HCT116 (cell line): ENCODE results near the gene NXN. TPM values are rescaled to one million over a fixed set of nuclear protein-coding genes. Genes with fewer than 3 reads are reported as not detected.

Experiments
- ATAC-seq: fragments of 200-7000 bp; cut with Tn5 transposase; 2 replicates; pipeline ENCODE4 v1.9.1; 2020; ENCODE audit warnings: mild to moderate bottlenecking, moderate library complexity
- BruUV-seq: library from RNA; stranded (reverse); fragments of 400-500 nt; replicated peaks from 2 replicates; lab custom pipeline; 2021; lab: Mats Ljungman, UMichigan
- CTCF ChIA-PET: fragments of 300-600 bp; sonication (Branson Sonifier 250); formaldehyde crosslinking; loops from one replicate; lab custom pipeline; 2021; ENCODE audit warnings: antibody characterized with exemption; lab: Charles Lee
- POLR2A ChIA-PET: fragments of 300-600, 350-600 bp; sonication (Branson Sonifier 250); formaldehyde crosslinking; loops from one replicate; lab custom pipeline; 2021; ENCODE audit warnings: antibody characterized with exemption; lab: Charles Lee
- RAD21 ChIA-PET, 2 experiments: fragments of 300-600 bp; sonication (Branson Sonifier 250); formaldehyde crosslinking; loops; one replicate each; lab custom pipeline; 2023; ENCODE audit warnings: low total read pairs in 2 of 2; ENCODE audit not compliant: uncharacterized antibody in 2 of 2, unreplicated experiment in 2 of 2, low non-redundant PET in 1 of 2; lab: Charles Lee
- DNase-seq: peaks from one replicate; pipeline ENCODE4 v3.0.0-alpha.2; 2010; ENCODE audit warnings: low read depth, low spot score
- H2AFZ ChIP-seq: fragments of 200-600 bp; shearing (Covaris generic), sonication (generic); 2 replicates; pipeline ENCODE4 v1.6.1; 2017; ENCODE audit warnings: low read depth, mixed run types, mixed read lengths, antibody characterized with exemption, low read length; ENCODE audit not compliant: poor library complexity, severe bottlenecking
- H3K27ac ChIP-seq: 2 replicates; pipeline ENCODE4 v1.5.1; 2012; ENCODE audit warnings: low read depth, low read length
- H3K27me3 ChIP-seq: fragments of 200-600 bp; sonication (generic); 2 replicates; pipeline ENCODE4 v1.6.1; 2016; ENCODE audit warnings: mixed run types, low read length, mixed read lengths; ENCODE audit not compliant: insufficient read depth
- H3K36me3 ChIP-seq, 2 experiments: fragments of 200-500 bp in 1 of 2; fragments of 200-600 bp in 1 of 2; sonication (Bioruptor generic) in 1 of 2; sonication (generic) in 1 of 2; 2 replicates each; pipeline versions ENCODE4 v1.5.1 to v1.6.1; 2014 to 2016; ENCODE audit warnings: low read length in 2 of 2, inconsistent platforms in 1 of 2, mixed read lengths in 1 of 2, mixed run types in 1 of 2; ENCODE audit not compliant: insufficient read depth in 2 of 2, control insufficient read depth in 1 of 2
- H3K4me1 ChIP-seq, 2 experiments: fragments of 200-600 bp in 1 of 2; sonication (generic) in 1 of 2; 2 replicates each; pipeline versions ENCODE4 v1.5.1 to v1.6.1; 2012 to 2017; ENCODE audit warnings: low read length in 2 of 2, inconsistent platforms in 1 of 2, mild to moderate bottlenecking in 1 of 2, mixed read lengths in 1 of 2, mixed run types in 1 of 2, moderate library complexity in 1 of 2; ENCODE audit not compliant: insufficient read depth in 2 of 2, control insufficient read depth in 1 of 2
- H3K4me2 ChIP-seq: fragments of 200-600 bp; sonication (generic); 2 replicates; pipeline ENCODE4 v1.6.1; 2017; ENCODE audit warnings: mixed run types, low read length, mixed read lengths
- H3K4me3 ChIP-seq, 2 experiments: fragments of 200-600 bp in 1 of 2; sonication (generic) in 1 of 2; replicated peaks in 1 of 2; 2 replicates each; pipeline ENCODE4 v1.5.1; 2011 to 2016; ENCODE audit warnings: low read length in 2 of 2, control low read depth in 1 of 2, low read depth in 1 of 2, mild to moderate bottlenecking in 1 of 2, mixed read lengths in 1 of 2, mixed run types in 1 of 2
- H3K79me2 ChIP-seq: fragments of 200-600 bp; sonication (generic); 2 replicates; pipeline ENCODE4 v1.6.1; 2017; ENCODE audit warnings: mild to moderate bottlenecking, mixed run types, low read length, moderate library complexity, mixed read lengths; ENCODE audit not compliant: insufficient read depth
- H3K9ac ChIP-seq: fragments of 200-600 bp; sonication (generic); 2 replicates; pipeline ENCODE4 v1.6.1; 2016; ENCODE audit warnings: low read length, mixed read lengths
- H3K9me2 ChIP-seq: fragments of 200-600 bp; sonication (generic), shearing (Covaris generic); 2 replicates; pipeline ENCODE4 v1.6.1; 2017; ENCODE audit warnings: mixed run types, mild to moderate bottlenecking, moderate library complexity; ENCODE audit not compliant: insufficient read depth
- H3K9me3 ChIP-seq, 2 experiments: fragments of 200-500 bp in 1 of 2; fragments of 200-600 bp in 1 of 2; sonication (Bioruptor generic) in 1 of 2; sonication (generic) in 1 of 2; 2 replicates each; pipeline ENCODE4 v1.6.1; 2014 to 2017; ENCODE audit warnings: low read length in 2 of 2, mixed read lengths in 2 of 2, inconsistent platforms in 1 of 2, low read depth in 1 of 2, mild to moderate bottlenecking in 1 of 2, mixed run types in 1 of 2, moderate library complexity in 1 of 2; ENCODE audit not compliant: control insufficient read depth in 1 of 2, insufficient read depth in 1 of 2
- H4K20me1 ChIP-seq: fragments of 200-600 bp; sonication (generic), shearing (Covaris generic); 2 replicates; pipeline ENCODE4 v1.6.1; 2017; ENCODE audit warnings: mixed run types, mild to moderate bottlenecking, moderate library complexity; ENCODE audit not compliant: insufficient read depth
- CBX3 ChIP-seq: IDR thresholded peaks from 2 replicates; pipeline ENCODE4 v1.6.1; 2012; ENCODE audit warnings: low read depth
- CEBPB ChIP-seq: IDR thresholded peaks from 2 replicates; pipeline ENCODE4 v1.6.1; 2012; ENCODE audit warnings: low read depth
- EGR1 ChIP-seq: IDR thresholded peaks from 2 replicates; pipeline ENCODE4 v1.6.1; 2012; ENCODE audit warnings: low read depth
- ELF1 ChIP-seq: IDR thresholded peaks from 2 replicates; pipeline ENCODE4 v1.6.1; 2012; ENCODE audit warnings: low read depth, borderline replicate concordance
- EZH2 ChIP-seq: fragments of 200-600 bp; sonication (generic); IDR thresholded peaks from 2 replicates; pipeline ENCODE4 v1.6.1; 2017; ENCODE audit warnings: antibody characterized with exemption, mixed run types
- EZH2phosphoT487 ChIP-seq: fragments of 200-600 bp; IDR thresholded peaks from 2 replicates; pipeline ENCODE4 v1.6.1; 2018; ENCODE audit warnings: antibody characterized with exemption, borderline replicate concordance
- JUND ChIP-seq: IDR thresholded peaks from 2 replicates; pipeline ENCODE4 v1.6.1; 2012
- MAX ChIP-seq: IDR thresholded peaks from 2 replicates; pipeline ENCODE4 v1.6.1; 2012
- POLR2A ChIP-seq: IDR thresholded peaks from 2 replicates; pipeline ENCODE4 v1.7.0; 2011; ENCODE audit warnings: borderline replicate concordance; ENCODE audit not compliant: insufficient read depth, insufficient read length; ENCODE audit errors: extremely low read depth
- SIN3A ChIP-seq: IDR thresholded peaks from 2 replicates; pipeline ENCODE4 v1.6.1; 2012; ENCODE audit warnings: low read depth
- TCF7L2 ChIP-seq: IDR thresholded peaks from 2 replicates; pipeline ENCODE4 v1.7.0; 2011; ENCODE audit warnings: borderline replicate concordance, inconsistent platforms; ENCODE audit not compliant: insufficient read depth, insufficient read length; ENCODE audit errors: extremely low read depth
- YY1 ChIP-seq: IDR thresholded peaks from 2 replicates; pipeline ENCODE4 v1.6.1; 2011; ENCODE audit warnings: low read length, low read depth, moderate library complexity, mild to moderate bottlenecking; ENCODE audit not compliant: insufficient replicate concordance; ENCODE audit errors: extremely low read depth
- ZFX ChIP-seq: fragments of 450-650 bp; IDR thresholded peaks from 2 replicates; pipeline ENCODE4 v1.6.1; 2017
- ZNF274 ChIP-seq: fragments of 200-500 bp; sonication (Bioruptor generic); IDR thresholded peaks from 2 replicates; pipeline ENCODE4 v1.6.1; 2014; ENCODE audit warnings: mild to moderate bottlenecking, low read depth, low read length, inconsistent platforms
- intact Hi-C: fragments of 100-400 bp; cut with micrococcal nuclease; formaldehyde crosslinking; loops from 2 replicates; pipeline ENCODE4 v1.10.0; 2022
- total RNA-seq: library from RNA; stranded (reverse); gene quantifications from one replicate; pipeline ENCODE4 v1.2.1, GENCODE V29; 2021; ENCODE audit not compliant: unreplicated experiment
- TF ChIP-seq, protein P1 (sequence below): IDR thresholded peaks from 2 replicates; pipeline ENCODE4 v1.6.1; 2011; ENCODE audit warnings: mild to moderate bottlenecking, low read length, moderate library complexity; ENCODE audit not compliant: insufficient replicate concordance; ENCODE audit errors: extremely low read depth
- TF ChIP-seq, protein P2 (sequence below): IDR thresholded peaks from 2 replicates; pipeline ENCODE4 v1.6.1; 2012
- TF ChIP-seq, protein P3 (sequence below): IDR thresholded peaks from 2 replicates; pipeline ENCODE4 v1.6.1; 2012; ENCODE audit warnings: low read depth

NXN gene
- total RNA-seq, 1 experiment from 2014 or later = 83.7 TPM

DNA sequence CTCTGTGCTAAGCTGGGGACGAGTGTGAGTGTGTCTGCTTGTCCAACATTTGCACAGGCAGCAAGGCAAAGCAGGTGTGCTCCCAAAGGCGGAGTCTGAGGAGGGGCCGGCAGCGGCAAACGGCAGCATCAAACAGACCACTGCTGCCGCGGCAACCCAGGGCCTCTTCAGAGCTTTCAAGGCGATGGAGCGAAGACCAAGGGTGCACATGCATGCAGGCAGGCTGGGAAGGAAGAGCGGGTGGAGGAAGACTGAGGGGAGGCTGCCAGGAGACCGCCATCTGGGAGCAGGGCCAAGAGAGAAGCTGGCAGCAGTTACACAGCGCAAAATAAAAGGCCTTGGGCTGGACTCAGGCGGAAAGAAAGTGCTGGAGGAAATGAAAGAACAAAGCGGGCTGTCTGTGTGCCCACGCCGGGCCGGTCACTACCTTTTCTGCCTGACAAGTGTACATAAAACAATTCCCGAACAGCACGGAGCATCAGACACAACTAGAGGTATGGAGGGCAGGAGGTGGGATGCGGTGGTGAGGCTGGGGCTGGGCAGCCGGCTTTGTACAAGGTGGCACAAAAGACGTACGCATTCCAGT lies 25.9 kb upstream of the NXN start:
- POLR2A ChIA-PET = no interaction called here
- H2AFZ ChIP-seq = no peak overlapping the region
- intact Hi-C loops = no loop called here
- no peak for DNase-seq
- H3K9ac ChIP-seq = no peak overlapping the region
- peaks cover 24 to 27% of the 10 kb centered on the region in 2 experiments for H3K36me3 ChIP-seq
- no peaks in the 10 kb centered on the region for H4K20me1 ChIP-seq
- H3K4me1 ChIP-seq = no peaks in the 10 kb centered on the region
- no peaks in the 10 kb centered on the region for H3K9me2 ChIP-seq
- H3K27me3 ChIP-seq = no peaks in the 10 kb centered on the region
- H3K4me2 ChIP-seq = no peak overlapping the region
- peaks cover 4% of the 10 kb centered on the region; the same call in 1 of the 2 replicates for H3K79me2 ChIP-seq
- TF ChIP-seq, protein P1, sequence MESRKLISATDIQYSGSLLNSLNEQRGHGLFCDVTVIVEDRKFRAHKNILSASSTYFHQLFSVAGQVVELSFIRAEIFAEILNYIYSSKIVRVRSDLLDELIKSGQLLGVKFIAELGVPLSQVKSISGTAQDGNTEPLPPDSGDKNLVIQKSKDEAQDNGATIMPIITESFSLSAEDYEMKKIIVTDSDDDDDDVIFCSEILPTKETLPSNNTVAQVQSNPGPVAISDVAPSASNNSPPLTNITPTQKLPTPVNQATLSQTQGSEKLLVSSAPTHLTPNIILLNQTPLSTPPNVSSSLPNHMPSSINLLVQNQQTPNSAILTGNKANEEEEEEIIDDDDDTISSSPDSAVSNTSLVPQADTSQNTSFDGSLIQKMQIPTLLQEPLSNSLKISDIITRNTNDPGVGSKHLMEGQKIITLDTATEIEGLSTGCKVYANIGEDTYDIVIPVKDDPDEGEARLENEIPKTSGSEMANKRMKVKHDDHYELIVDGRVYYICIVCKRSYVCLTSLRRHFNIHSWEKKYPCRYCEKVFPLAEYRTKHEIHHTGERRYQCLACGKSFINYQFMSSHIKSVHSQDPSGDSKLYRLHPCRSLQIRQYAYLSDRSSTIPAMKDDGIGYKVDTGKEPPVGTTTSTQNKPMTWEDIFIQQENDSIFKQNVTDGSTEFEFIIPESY = no peak
- TF ChIP-seq, protein P2, sequence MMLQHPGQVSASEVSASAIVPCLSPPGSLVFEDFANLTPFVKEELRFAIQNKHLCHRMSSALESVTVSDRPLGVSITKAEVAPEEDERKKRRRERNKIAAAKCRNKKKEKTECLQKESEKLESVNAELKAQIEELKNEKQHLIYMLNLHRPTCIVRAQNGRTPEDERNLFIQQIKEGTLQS = no peak
- TF ChIP-seq SIN3A (no peak), CEBPB (no peak), POLR2A (no peak), CBX3 (no peak), ZFX (no peak), EGR1 (no peak), JUND (no peak), YY1 (no peak), ELF1 (no peak), EZH2 (no peak), EZH2phosphoT487 (no peak), ZNF274 (no peak), TCF7L2 (no peak), MAX (no peak)
- TF ChIP-seq, protein P3, sequence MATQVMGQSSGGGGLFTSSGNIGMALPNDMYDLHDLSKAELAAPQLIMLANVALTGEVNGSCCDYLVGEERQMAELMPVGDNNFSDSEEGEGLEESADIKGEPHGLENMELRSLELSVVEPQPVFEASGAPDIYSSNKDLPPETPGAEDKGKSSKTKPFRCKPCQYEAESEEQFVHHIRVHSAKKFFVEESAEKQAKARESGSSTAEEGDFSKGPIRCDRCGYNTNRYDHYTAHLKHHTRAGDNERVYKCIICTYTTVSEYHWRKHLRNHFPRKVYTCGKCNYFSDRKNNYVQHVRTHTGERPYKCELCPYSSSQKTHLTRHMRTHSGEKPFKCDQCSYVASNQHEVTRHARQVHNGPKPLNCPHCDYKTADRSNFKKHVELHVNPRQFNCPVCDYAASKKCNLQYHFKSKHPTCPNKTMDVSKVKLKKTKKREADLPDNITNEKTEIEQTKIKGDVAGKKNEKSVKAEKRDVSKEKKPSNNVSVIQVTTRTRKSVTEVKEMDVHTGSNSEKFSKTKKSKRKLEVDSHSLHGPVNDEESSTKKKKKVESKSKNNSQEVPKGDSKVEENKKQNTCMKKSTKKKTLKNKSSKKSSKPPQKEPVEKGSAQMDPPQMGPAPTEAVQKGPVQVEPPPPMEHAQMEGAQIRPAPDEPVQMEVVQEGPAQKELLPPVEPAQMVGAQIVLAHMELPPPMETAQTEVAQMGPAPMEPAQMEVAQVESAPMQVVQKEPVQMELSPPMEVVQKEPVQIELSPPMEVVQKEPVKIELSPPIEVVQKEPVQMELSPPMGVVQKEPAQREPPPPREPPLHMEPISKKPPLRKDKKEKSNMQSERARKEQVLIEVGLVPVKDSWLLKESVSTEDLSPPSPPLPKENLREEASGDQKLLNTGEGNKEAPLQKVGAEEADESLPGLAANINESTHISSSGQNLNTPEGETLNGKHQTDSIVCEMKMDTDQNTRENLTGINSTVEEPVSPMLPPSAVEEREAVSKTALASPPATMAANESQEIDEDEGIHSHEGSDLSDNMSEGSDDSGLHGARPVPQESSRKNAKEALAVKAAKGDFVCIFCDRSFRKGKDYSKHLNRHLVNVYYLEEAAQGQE = no peak
- RAD21 ChIA-PET = no interaction called here
- no TSS peak for BruUV-seq
- ATAC-seq = no peak
- CTCF ChIA-PET = interaction anchor here (1.5 kb wide), 1 partner anchor 50 kb away, joined by 3 read pairs; no protein-coding TSS in a partner anchor
- no peaks in the 10 kb centered on the region for H3K9me3 ChIP-seq
- H3K4me3 ChIP-seq = no peak overlapping the region
- H3K27ac ChIP-seq = no peak overlapping the region
